GM06990 (cell line): Measurements from ENCODE around the gene TLR2.

Experiments used
- DNase-seq: peaks from one replicate; pipeline ENCODE4 v3.0.0-alpha.2; 2011; ENCODE audit not compliant: insufficient read length; ENCODE audit errors: extremely low read depth
- H3K27me3 ChIP-seq: replicated peaks from 2 replicates; pipeline ENCODE4 v1.6.0; 2011; ENCODE audit warnings: low read length; ENCODE audit not compliant: control insufficient read depth, insufficient read depth
- H3K36me3 ChIP-seq: 2 replicates; pipeline ENCODE4 v1.5.1; 2011; ENCODE audit warnings: low read length; ENCODE audit not compliant: control insufficient read depth, insufficient read depth
- H3K4me3 ChIP-seq: replicated peaks from 2 replicates; pipeline ENCODE4 v1.5.1; 2011; ENCODE audit warnings: low read depth, mild to moderate bottlenecking, control low read depth, low read length
- TF ChIP-seq, protein P1 (sequence below): IDR thresholded peaks from 2 replicates; pipeline ENCODE4 v1.5.1; 2011; ENCODE audit warnings: low read length, control low read depth, mild to moderate bottlenecking, inconsistent platforms; ENCODE audit not compliant: insufficient read depth, poor library complexity, severe bottlenecking

Gene TLR2

DNA sequence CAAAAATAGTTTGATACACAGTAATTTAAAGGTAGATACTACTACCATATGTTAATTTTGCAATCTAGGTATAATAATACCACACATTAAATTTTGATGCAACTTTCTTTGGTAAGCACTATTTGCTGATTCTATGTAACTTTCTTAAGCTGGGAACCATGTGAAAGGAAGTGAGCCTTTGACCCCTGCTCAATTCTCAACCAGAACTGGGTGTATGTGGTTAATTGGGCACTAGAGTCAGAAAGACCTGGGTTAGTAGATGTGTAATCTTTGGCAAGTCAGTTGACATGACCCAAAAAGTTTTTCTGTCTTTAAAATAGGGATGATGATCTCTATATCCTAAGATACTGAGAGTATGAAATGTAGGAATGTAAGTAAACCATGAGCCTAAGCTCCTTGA, 22.4 kb downstream of the TLR2 start:
- TF ChIP-seq, protein P1, sequence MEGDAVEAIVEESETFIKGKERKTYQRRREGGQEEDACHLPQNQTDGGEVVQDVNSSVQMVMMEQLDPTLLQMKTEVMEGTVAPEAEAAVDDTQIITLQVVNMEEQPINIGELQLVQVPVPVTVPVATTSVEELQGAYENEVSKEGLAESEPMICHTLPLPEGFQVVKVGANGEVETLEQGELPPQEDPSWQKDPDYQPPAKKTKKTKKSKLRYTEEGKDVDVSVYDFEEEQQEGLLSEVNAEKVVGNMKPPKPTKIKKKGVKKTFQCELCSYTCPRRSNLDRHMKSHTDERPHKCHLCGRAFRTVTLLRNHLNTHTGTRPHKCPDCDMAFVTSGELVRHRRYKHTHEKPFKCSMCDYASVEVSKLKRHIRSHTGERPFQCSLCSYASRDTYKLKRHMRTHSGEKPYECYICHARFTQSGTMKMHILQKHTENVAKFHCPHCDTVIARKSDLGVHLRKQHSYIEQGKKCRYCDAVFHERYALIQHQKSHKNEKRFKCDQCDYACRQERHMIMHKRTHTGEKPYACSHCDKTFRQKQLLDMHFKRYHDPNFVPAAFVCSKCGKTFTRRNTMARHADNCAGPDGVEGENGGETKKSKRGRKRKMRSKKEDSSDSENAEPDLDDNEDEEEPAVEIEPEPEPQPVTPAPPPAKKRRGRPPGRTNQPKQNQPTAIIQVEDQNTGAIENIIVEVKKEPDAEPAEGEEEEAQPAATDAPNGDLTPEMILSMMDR: no peak
- Histone ChIP-seq H3K36me3 (no peaks in the 10 kb centered on the region), H3K4me3 (no peak overlapping the region), H3K27me3 (no peaks in the 10 kb centered on the region)
- no peak for DNase-seq

DNA sequence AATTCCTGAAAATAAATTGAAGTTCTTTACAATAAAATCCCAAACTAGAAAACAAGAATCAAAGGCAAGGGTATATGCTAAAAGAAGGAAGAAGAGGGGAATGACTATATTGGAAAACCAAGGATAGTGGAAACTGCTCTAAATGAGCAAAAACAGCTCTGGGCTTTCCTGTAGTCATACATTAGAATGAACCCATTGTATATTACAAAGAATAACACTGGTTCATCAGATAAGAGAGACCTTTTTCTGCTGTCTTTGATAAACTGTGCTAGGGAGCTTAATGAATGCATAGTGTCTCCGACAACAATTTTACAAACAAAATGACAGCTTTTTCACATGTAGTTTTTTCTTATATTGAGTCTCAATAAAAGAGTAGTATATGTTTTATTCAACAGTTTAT, 26.6 kb downstream of the TLR2 start:
- Histone ChIP-seq H3K27me3 (no peaks in the 10 kb centered on the region), H3K4me3 (no peak overlapping the region), H3K36me3 (no peaks in the 10 kb centered on the region)
- DNase-seq: no peak
- TF ChIP-seq, protein P1: no peak

DNA sequence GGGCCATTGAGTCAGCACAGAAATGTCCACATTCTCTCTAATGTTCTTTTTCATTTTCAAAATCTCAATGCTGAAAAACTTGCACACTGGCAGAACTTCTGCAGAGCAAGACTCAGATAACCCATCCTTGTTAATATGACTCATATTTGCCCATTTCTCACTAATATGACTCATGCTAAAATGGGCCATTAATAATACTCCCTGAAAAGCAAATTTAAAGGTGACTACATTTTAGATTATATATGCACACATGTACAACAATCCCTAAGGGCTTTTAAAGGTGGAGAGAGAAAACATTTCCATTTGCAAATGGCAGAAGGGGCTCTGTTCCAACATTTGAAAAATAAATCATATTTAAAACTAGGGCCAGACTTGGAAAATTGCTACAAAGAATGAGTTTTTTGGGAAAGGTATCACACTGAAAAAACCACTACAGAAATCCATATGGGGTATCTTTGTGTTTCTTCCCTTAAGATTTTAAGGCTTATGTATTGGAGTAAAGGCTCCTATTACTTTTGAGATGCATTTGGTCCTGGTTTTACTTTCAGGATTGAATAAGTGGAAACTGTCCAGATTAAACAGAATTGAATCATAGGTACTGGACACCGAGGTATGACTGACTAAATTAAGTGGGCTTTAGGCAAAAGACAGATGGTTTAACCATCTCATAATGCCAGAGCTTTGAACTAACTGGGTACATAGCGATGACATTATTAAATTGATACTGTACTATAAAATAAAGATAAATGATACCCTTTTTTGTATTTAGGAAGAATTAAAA, 30.0 kb downstream of the TLR2 start:
- H3K4me3 ChIP-seq: no peak overlapping the region
- H3K36me3 ChIP-seq: no peaks in the 10 kb centered on the region
- DNase-seq: no peak
- TF ChIP-seq, protein P1: no peak
- H3K27me3 ChIP-seq: no peaks in the 10 kb centered on the region

DNA sequence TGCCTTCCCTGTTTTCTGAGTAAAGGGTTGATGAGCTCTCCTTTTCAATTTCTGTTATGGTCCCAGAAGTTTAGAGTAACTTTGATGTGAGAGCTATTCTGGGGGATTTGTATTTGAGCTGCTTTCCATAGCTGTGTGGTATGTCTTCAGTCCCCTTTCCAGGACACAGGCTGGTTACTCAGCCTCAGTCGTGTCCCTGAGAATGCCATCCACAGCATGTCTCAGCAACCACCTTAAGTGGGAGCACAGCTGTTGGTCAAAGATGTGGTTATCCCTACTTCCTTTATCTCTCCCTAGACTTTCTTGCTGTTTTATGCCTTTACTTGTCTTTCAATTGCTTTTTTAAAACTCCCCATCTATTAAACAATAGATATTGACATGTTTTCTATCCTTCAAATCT, 38.0 kb downstream of the TLR2 start:
- DNase-seq: no peak
- TF ChIP-seq, protein P1: no peak
- H3K4me3 ChIP-seq: no peak overlapping the region

DNA sequence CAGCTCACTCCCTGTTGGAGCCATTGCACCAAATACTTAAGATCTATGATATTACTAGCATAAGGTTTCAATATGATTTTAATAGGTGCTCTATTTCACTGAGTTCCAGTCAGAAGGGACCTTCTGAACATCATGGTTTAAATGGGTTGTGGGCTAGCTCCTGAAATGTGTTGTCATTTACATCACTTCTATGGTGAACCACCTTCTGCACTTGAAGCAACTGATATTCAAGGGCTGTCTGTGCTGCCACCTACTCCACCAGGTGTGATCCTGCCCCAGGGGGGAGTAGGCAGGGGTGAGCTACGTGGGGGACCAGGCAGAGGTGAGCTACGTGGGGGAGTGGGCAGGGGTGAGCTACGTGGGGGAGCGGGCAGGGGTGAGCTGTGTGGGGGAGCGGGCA, 40.5 kb downstream of the TLR2 start:
- DNase-seq: no peak
- Histone ChIP-seq H3K36me3 (no peaks in the 10 kb centered on the region), H3K4me3 (no peak overlapping the region), H3K27me3 (no peaks in the 10 kb centered on the region)
- TF ChIP-seq, protein P1: no peak

More for the DNA sequence above, 38.0 kb downstream of the TLR2 start:
- Histone ChIP-seq H3K27me3 (no peaks in the 10 kb centered on the region), H3K36me3 (no peaks in the 10 kb centered on the region)
